IMR-90 (cell line): ENCODE data around the gene TIMM9. TPM values are rescaled to one million over a fixed set of nuclear protein-coding genes. Genes with fewer than 3 reads are reported as not detected.

Experiments used
- ATAC-seq: fragments of 200-7000 bp; cut with Tn5 transposase; 2 replicates; pipeline ENCODE4 v1.9.1; 2020; ENCODE audit warnings: low read depth, mild to moderate bottlenecking, moderate library complexity
- BruUV-seq: library from RNA; stranded (reverse); fragments of 400-500 nt; replicated peaks from 2 replicates; lab custom pipeline; 2021; lab: Mats Ljungman, UMichigan
- CTCF ChIA-PET: fragments of 300-600 bp; formaldehyde crosslinking; extraction: SDS; loops from one replicate; lab custom pipeline; 2021; ENCODE audit warnings: antibody characterized with exemption; lab: Yijun Ruan, JAX
- POLR2A ChIA-PET: fragments of 300-600 bp; sonication (Branson Sonifier 250); formaldehyde crosslinking; loops from one replicate; lab custom pipeline; 2022; ENCODE audit warnings: antibody characterized with exemption; ENCODE audit not compliant: unreplicated experiment; lab: Charles Lee
- DNase-seq: peaks from one replicate; pipeline ENCODE4 v3.0.0; 2013
- H2AFZ ChIP-seq: replicated peaks from 2 replicates; pipeline ENCODE3; 2013; ENCODE audit warnings: low read length, mild to moderate bottlenecking; ENCODE audit not compliant: poor library complexity
- H2AK5ac ChIP-seq: 2 replicates; pipeline ENCODE4 v1.6.1; 2013; ENCODE audit warnings: low read depth, low read length, inconsistent platforms
- H2AK9ac ChIP-seq: replicated peaks from 2 replicates; pipeline ENCODE3; 2013; ENCODE audit warnings: mild to moderate bottlenecking, low read depth, low read length, moderate library complexity; ENCODE audit not compliant: poor library complexity
- H2BK120ac ChIP-seq: 2 replicates; pipeline ENCODE4 v1.6.1; 2013; ENCODE audit warnings: low read depth, low read length, inconsistent platforms
- H2BK15ac ChIP-seq: 3 replicates; pipeline ENCODE4 v1.6.1; 2013; ENCODE audit warnings: low read depth, low read length, inconsistent platforms
- H2BK20ac ChIP-seq: 2 replicates; pipeline ENCODE4 v1.6.1; 2013; ENCODE audit warnings: low read depth, mild to moderate bottlenecking, inconsistent platforms, low read length, moderate library complexity
- H2BK5ac ChIP-seq: 2 replicates; pipeline ENCODE4 v1.6.1; 2013; ENCODE audit warnings: mild to moderate bottlenecking, low read depth, low read length, inconsistent platforms; ENCODE audit not compliant: poor library complexity, severe bottlenecking
- H3K14ac ChIP-seq: replicated peaks from 2 replicates; pipeline ENCODE4 v1.6.1; 2013; ENCODE audit warnings: low read depth, low read length, inconsistent platforms
- H3K18ac ChIP-seq: 2 replicates; pipeline ENCODE4 v1.6.1; 2013; ENCODE audit warnings: low read depth, low read length, control low read depth
- H3K23ac ChIP-seq: 2 replicates; pipeline ENCODE4 v1.6.1; 2013; ENCODE audit warnings: low read depth, low read length, inconsistent platforms
- H3K27ac ChIP-seq: 2 replicates; pipeline ENCODE4 v1.5.1; 2013; ENCODE audit warnings: mild to moderate bottlenecking, control low read depth, low read length; ENCODE audit not compliant: insufficient read depth
- H3K27me3 ChIP-seq: 2 replicates; pipeline ENCODE4 v1.6.1; 2013; ENCODE audit warnings: low read length; ENCODE audit not compliant: control insufficient read depth, insufficient read depth
- H3K36me3 ChIP-seq: 2 replicates; pipeline ENCODE4 v1.6.1; 2013; ENCODE audit warnings: low read length, mixed read lengths; ENCODE audit not compliant: control insufficient read depth, insufficient read depth
- H3K4ac ChIP-seq: 2 replicates; pipeline ENCODE4 v1.6.1; 2013; ENCODE audit warnings: low read depth, low read length, inconsistent platforms
- H3K4me1 ChIP-seq: 2 replicates; pipeline ENCODE4 v1.6.1; 2013; ENCODE audit warnings: low read length, mixed read lengths; ENCODE audit not compliant: control insufficient read depth, insufficient read depth
- H3K4me2 ChIP-seq: 2 replicates; pipeline ENCODE4 v1.6.1; 2013; ENCODE audit warnings: low read depth, mild to moderate bottlenecking, control low read depth, low read length, moderate library complexity
- H3K4me3 ChIP-seq: 2 replicates; pipeline ENCODE4 v1.5.1; 2013; ENCODE audit warnings: low read depth, mild to moderate bottlenecking, control low read depth, low read length, moderate library complexity; ENCODE audit not compliant: insufficient read depth
- H3K56ac ChIP-seq: 2 replicates; pipeline ENCODE4 v1.6.1; 2013; ENCODE audit warnings: low read length, inconsistent platforms; ENCODE audit not compliant: insufficient read depth; ENCODE audit errors: extremely low read depth
- H3K79me1 ChIP-seq, 2 experiments: 2 replicates each; pipeline ENCODE4 v1.6.1; 2013; ENCODE audit warnings: low read length in 2 of 2, inconsistent platforms in 1 of 2, low read depth in 1 of 2
- H3K9ac ChIP-seq: 2 replicates; pipeline ENCODE4 v1.6.1; 2013; ENCODE audit warnings: low read depth, low read length, control low read depth
- H3K9me1 ChIP-seq: 2 replicates; pipeline ENCODE4 v1.6.1; 2013; ENCODE audit warnings: low read length, inconsistent platforms; ENCODE audit not compliant: insufficient read depth
- H3K9me3 ChIP-seq: 2 replicates; pipeline ENCODE4 v1.6.1; 2013; ENCODE audit warnings: low read length; ENCODE audit not compliant: control insufficient read depth, insufficient read depth
- H4K20me1 ChIP-seq: 2 replicates; pipeline ENCODE4 v1.6.1; 2013; ENCODE audit warnings: low read length, inconsistent platforms; ENCODE audit not compliant: insufficient read depth
- H4K5ac ChIP-seq: 2 replicates; pipeline ENCODE4 v1.6.1; 2013; ENCODE audit warnings: mild to moderate bottlenecking, low read depth, low read length, control low read depth
- H4K8ac ChIP-seq, 2 experiments: 2 replicates each; pipeline ENCODE4 v1.6.1; 2013; ENCODE audit warnings: low read depth in 2 of 2, low read length in 2 of 2, control low read depth in 1 of 2, inconsistent platforms in 1 of 2
- H4K91ac ChIP-seq: 2 replicates; pipeline ENCODE4 v1.6.1; 2013; ENCODE audit warnings: low read depth, low read length, inconsistent platforms; ENCODE audit not compliant: insufficient read depth
- BHLHE40 ChIP-seq: fragments of 150-350 bp; IDR thresholded peaks from 2 replicates; pipeline ENCODE4 v1.6.1; 2016; ENCODE audit warnings: mild to moderate bottlenecking, low read depth, low read length
- CEBPB ChIP-seq: IDR thresholded peaks from 2 replicates; pipeline ENCODE4 v1.6.1; 2012; ENCODE audit warnings: low read depth, low read length, improper control_type of control experiment
- CHD1 ChIP-seq: IDR thresholded peaks from 2 replicates; pipeline ENCODE4 v1.6.1; 2012; ENCODE audit warnings: low read depth, low read length, improper control_type of control experiment
- CTCF ChIP-seq: conservative IDR thresholded peaks from 2 replicates; pipeline ENCODE4 v1.5.1; 2012; ENCODE audit warnings: mild to moderate bottlenecking, low read depth, low read length, improper control_type of control experiment
- ELK1 ChIP-seq: fragments of 150-350 bp; IDR thresholded peaks from 2 replicates; pipeline ENCODE4 v1.6.1; 2016; ENCODE audit warnings: low read depth, mild to moderate bottlenecking, low read length, moderate library complexity, borderline replicate concordance
- FOS ChIP-seq: fragments of 150-350 bp; IDR thresholded peaks from 2 replicates; pipeline ENCODE4 v1.6.1; 2016; ENCODE audit warnings: low read depth, low read length
- MAFK ChIP-seq: IDR thresholded peaks from 2 replicates; pipeline ENCODE4 v1.6.1; 2012; ENCODE audit warnings: low read depth, low read length, improper control_type of control experiment
- MAZ ChIP-seq: IDR thresholded peaks from 2 replicates; pipeline ENCODE4 v1.6.1; 2012; ENCODE audit warnings: low read depth, mild to moderate bottlenecking, low read length, improper control_type of control experiment, moderate library complexity, borderline replicate concordance
- MXI1 ChIP-seq: IDR thresholded peaks from 2 replicates; pipeline ENCODE4 v1.6.1; 2012; ENCODE audit warnings: low read depth, mild to moderate bottlenecking, low read length, moderate library complexity, borderline replicate concordance
- NFE2L2 ChIP-seq: fragments of 150-350 bp; IDR thresholded peaks from 2 replicates; pipeline ENCODE4 v1.6.1; 2016; ENCODE audit warnings: low read depth, mild to moderate bottlenecking, low read length
- POLR2A ChIP-seq: IDR thresholded peaks from 2 replicates; pipeline ENCODE4 v1.6.1; 2012; ENCODE audit warnings: mild to moderate bottlenecking, low read depth, low read length
- RAD21 ChIP-seq: IDR thresholded peaks from 2 replicates; pipeline ENCODE4 v1.6.1; 2012; ENCODE audit warnings: low read length, improper control_type of control experiment
- RCOR1 ChIP-seq: IDR thresholded peaks from 2 replicates; pipeline ENCODE4 v1.6.1; 2012; ENCODE audit warnings: mild to moderate bottlenecking, low read length, improper control_type of control experiment; ENCODE audit not compliant: insufficient replicate concordance
- RFX5 ChIP-seq: IDR thresholded peaks from 2 replicates; pipeline ENCODE4 v1.8.0; 2012; ENCODE audit warnings: low read depth, mild to moderate bottlenecking, low read length, moderate library complexity
- SMC3 ChIP-seq: fragments of 150-350 bp; IDR thresholded peaks from 2 replicates; pipeline ENCODE4 v1.6.1; 2016; ENCODE audit warnings: low read depth, mild to moderate bottlenecking, antibody characterized with exemption, low read length, moderate library complexity
- USF2 ChIP-seq: fragments of 150-350 bp; IDR thresholded peaks from 2 replicates; pipeline ENCODE4 v1.6.1; 2017; ENCODE audit warnings: mild to moderate bottlenecking, antibody characterized with exemption, low read length, low read depth
- WGBS, 2 experiments: methylation state at CpG; one replicate each; pipeline versions ENCODE4 v1.1.5 to v1.1.7; 2013; ENCODE audit warnings: missing lambda C conversion rate in 2 of 2; ENCODE audit not compliant: insufficient read length in 1 of 2; ENCODE audit errors: extremely low coverage in 2 of 2; 5-methylcytosine and 5-hydroxymethylcytosine counted together
- dilution Hi-C: fragments of 300-500 bp; cut with HindIII; formaldehyde crosslinking; loops from one replicate; pipeline ENCODE4 v1.14.3; 2018; ENCODE audit warnings: low sequenced_read_pairs; ENCODE audit not compliant: unreplicated experiment
- in situ Hi-C: fragments of 300-500 bp; cut with MboI; formaldehyde crosslinking; loops from 3 replicates; pipeline ENCODE4 v1.14.3; 2019; ENCODE audit warnings: low sequenced_read_pairs, inconsistent platforms, mixed read lengths
- intact Hi-C: fragments of 100-400 bp; cut with micrococcal nuclease; formaldehyde crosslinking; loops from 2 replicates; pipeline ENCODE4 v1.10.0; 2022
- polyA plus RNA-seq, 3 experiments: library from polyadenylated mRNA; depleted of rRNA; stranded (reverse); fragments of >200 nt; gene quantifications; 2 replicates each; pipeline ENCODE4 v1.2.3, GENCODE V29; 2012; ENCODE audit warnings: low replicate concordance in 1 of 3
- total RNA-seq: library from RNA; depleted of rRNA; stranded (reverse); fragments of >200 nt; gene quantifications from 2 replicates; pipeline ENCODE4 v1.2.3, GENCODE V29; 2012

The TIMM9 gene
- total and polyA plus RNA-seq, 2 of the 4 experiments (the other 2 are of a cell fraction), result 23.7 to 27.8 TPM

GRCh38 chr14:58401587-58401986, 25.7 kb downstream of the TIMM9 start:
- H3K27ac ChIP-seq, result no peak overlapping the region
- no peak overlapping the region for H3K18ac ChIP-seq
- no peak overlapping the region for H2AK5ac ChIP-seq
- H3K23ac ChIP-seq, result no peak overlapping the region
- ChIA-PET CTCF (no interaction called here), POLR2A (no interaction called here)
- H2BK5ac ChIP-seq, result no peak overlapping the region
- H4K91ac ChIP-seq, result no peak overlapping the region
- H2AFZ ChIP-seq, result no peak overlapping the region
- no peak overlapping the region for H3K4me3 ChIP-seq
- H2BK15ac ChIP-seq, result no peak overlapping the region
- H3K79me1 ChIP-seq, result no peaks in the 10 kb centered on the region
- H3K9me3 ChIP-seq, result no peaks in the 10 kb centered on the region
- no peaks in the 10 kb centered on the region for H3K36me3 ChIP-seq
- no peak overlapping the region for H4K5ac ChIP-seq
- DNase-seq (no peak), ATAC-seq (no peak)
- dilution Hi-C loops, result no loop called here
- WGBS, 2 experiments, result no CpG with 5 or more reads among the region's 3 CpGs
- H3K14ac ChIP-seq, result no peak overlapping the region
- H3K56ac ChIP-seq, result no peak overlapping the region
- no peak overlapping the region for H2BK20ac ChIP-seq
- H2AK9ac ChIP-seq, result no peak overlapping the region
- intact Hi-C loops, result no loop called here
- H4K8ac ChIP-seq, result no peak overlapping the region
- in situ Hi-C loops, result no loop called here
- no peak overlapping the region for H2BK120ac ChIP-seq
- H3K9me1 ChIP-seq, result peaks cover 6% of the 10 kb centered on the region; the same call in 1 of the 2 replicates
- H3K4ac ChIP-seq, result no peak overlapping the region
- no peaks in the 10 kb centered on the region for H3K4me1 ChIP-seq
- BruUV-seq, result no TSS peak
- H3K9ac ChIP-seq, result no peak overlapping the region
- TF ChIP-seq CTCF (no peak), FOS (no peak), RAD21 (no peak), POLR2A (no peak), CHD1 (no peak), SMC3 (no peak), MXI1 (no peak), USF2 (no peak), NFE2L2 (no peak), ELK1 (no peak), BHLHE40 (no peak), RFX5 (no peak), MAZ (no peak), RCOR1 (no peak), MAFK (no peak), CEBPB (no peak)
- H3K4me2 ChIP-seq, result no peak overlapping the region
- no peaks in the 10 kb centered on the region for H3K27me3 ChIP-seq
- no peaks in the 10 kb centered on the region for H4K20me1 ChIP-seq
